KG1 (cell line): Measurements from ENCODE around the gene GUK1.

Experiments used
- DNase-seq: peaks from one replicate; lab custom pipeline; 2025; lab: John Stamatoyannopoulos, UW

Gene GUK1

GRCh38 chr1:228131766-228132165 lies 8.3 kb upstream of the GUK1 start:
- DNase-seq = no peak

- DNase-seq = no peak
Observed at GRCh38 chr1:228134591-228134990, 5.5 kb upstream of the GUK1 start.

- DNase-seq = no peak
Observed at GRCh38 chr1:228136901-228137300, 3.2 kb upstream of the GUK1 start.

- no peak for DNase-seq
Observed at GRCh38 chr1:228139406-228139930, 611 bp upstream of the GUK1 start.

- no peak for DNase-seq
Observed at GRCh38 chr1:228140724-228141225, 696 bp downstream of the GUK1 start.

GRCh38 chr1:228141226-228142044 lies 1.4 kb downstream of the GUK1 start:
- DNase-seq = no peak

- DNase-seq = no peak
Observed at GRCh38 chr1:228142155-228142691, 2.1 kb downstream of the GUK1 start.

GRCh38 chr1:228142701-228143136 lies 2.6 kb downstream of the GUK1 start:
- no peak for DNase-seq

GRCh38 chr1:228143480-228144192 lies 3.6 kb downstream of the GUK1 start:
- no peak for DNase-seq

GRCh38 chr1:228144193-228144992 lies 4.3 kb downstream of the GUK1 start:
- DNase-seq = no peak

GRCh38 chr1:228144993-228145343 lies 4.9 kb downstream of the GUK1 start:
- no peak for DNase-seq

GRCh38 chr1:228145463-228146416 lies 5.7 kb downstream of the GUK1 start:
- no peak for DNase-seq

GRCh38 chr1:228146417-228147150 lies 6.5 kb downstream of the GUK1 start:
- DNase-seq = no peak

GRCh38 chr1:228147151-228147693 lies 7.1 kb downstream of the GUK1 start:
- DNase-seq = no peak

GRCh38 chr1:228147768-228148167 lies 7.7 kb downstream of the GUK1 start:
- DNase-seq = no peak

- no peak for DNase-seq
Observed at GRCh38 chr1:228148196-228148861, 8.2 kb downstream of the GUK1 start.

GRCh38 chr1:228148935-228149405 lies 8.9 kb downstream of the GUK1 start:
- no peak for DNase-seq

GRCh38 chr1:228149406-228150119 lies 9.5 kb downstream of the GUK1 start, which contains the start of gene GJC2:
Gene GJC2, plus strand, starts transcription at chr1:228149930. Its CDS starts 7,829 bp downstream, at chr1:228157759.
- DNase-seq = no peak
